ENCODE results near the gene PLPP1. TPM values are rescaled to one million over a fixed set of nuclear protein-coding genes. Genes with fewer than 3 reads are reported as not detected.

Gene PLPP1
- total and polyA plus RNA-seq, 2 of the 8 experiments (the other 6 are each of a cell fraction or from before 2014, with no cell fraction given): 43.7 to 91.3 TPM

DNA sequence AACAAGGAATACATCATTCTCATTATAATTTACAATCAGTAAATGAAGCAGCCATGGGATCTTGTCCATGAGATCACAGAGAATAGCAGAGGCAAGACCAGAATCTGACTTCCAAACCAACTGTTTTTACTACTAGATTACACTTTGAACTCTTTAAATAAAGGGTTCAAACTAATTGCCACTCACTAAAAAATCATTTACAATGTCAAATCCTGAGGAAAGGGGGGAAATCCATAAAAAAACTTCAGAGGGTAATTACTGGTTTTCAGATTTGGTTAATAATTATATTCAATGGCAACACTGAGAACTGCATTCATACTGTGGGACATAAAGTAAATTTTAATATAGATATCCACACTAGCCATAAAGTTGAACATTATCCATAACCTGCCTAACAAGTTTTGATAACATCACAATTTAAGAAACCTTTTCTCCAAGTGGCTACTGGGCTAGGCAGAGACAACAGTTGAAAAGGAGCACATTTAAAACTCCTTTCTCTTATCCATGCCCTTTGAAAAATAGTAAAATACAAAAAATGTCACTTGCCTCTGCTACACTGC is 15.9 kb downstream of the PLPP1 start:
- H3K23ac ChIP-seq (ENCODE audit: insufficient read length): no peak overlapping the region
- DNase-seq (ENCODE audit: low read depth in 1 of 2, low spot score in 2 of 2) (no peak), FAIRE-seq (no peak)
- H2BK12ac ChIP-seq (ENCODE audit: low read depth, low read length): no peak overlapping the region
- H4K8ac ChIP-seq (ENCODE audit: extremely low read depth, insufficient read depth, low read length): no peak overlapping the region
- no peak overlapping the region for H3K4ac ChIP-seq (replicated peaks; ENCODE audit: insufficient read length, low read depth, low read length)
- peaks cover 0 to 6% of the 10 kb centered on the region in 2 experiments for H4K20me1 ChIP-seq (replicated peaks in 1 of 2; ENCODE audit: control insufficient read depth in 1 of 2, insufficient read depth in 2 of 2, low read length in 2 of 2)
- no peak overlapping the region for H3K56ac ChIP-seq (replicated peaks; ENCODE audit: insufficient read length, low read depth, low read length)
- no peak overlapping the region for H2BK15ac ChIP-seq (ENCODE audit: low read length)
- H2AFZ ChIP-seq (ENCODE audit: low read length): no peak overlapping the region
- H3K23me2 ChIP-seq (ENCODE audit: low read depth, low read length): no peaks in the 10 kb centered on the region
- peaks cover 5 to 99% of the 10 kb centered on the region in 2 experiments; a peak in 3 of 4 replicates for H3K79me2 ChIP-seq (ENCODE audit: control insufficient read depth in 1 of 2, insufficient read depth in 2 of 2, low read length in 2 of 2)
- no peak overlapping the region for H3K9ac ChIP-seq (replicated peaks in 1 of 4; ENCODE audit: extremely low read depth in 1 of 4, low read depth in 3 of 4, low read length in 3 of 4)
- peaks cover 0 to under 1% (median 0%) of the 10 kb centered on the region in 4 experiments; a peak in 1 of 8 replicates for H3K36me3 ChIP-seq (ENCODE audit: control insufficient read depth in 2 of 4, insufficient read depth in 4 of 4, low read length in 3 of 4)
- no peak overlapping the region for H4K91ac ChIP-seq (replicated peaks; ENCODE audit: insufficient read length, low read length)
- ChIA-PET CTCF (ENCODE audit: partially characterized antibody) (interaction anchor here (1.3 kb wide), 1 partner anchor 12 kb away, joined by 3 read pairs; no protein-coding TSS in a partner anchor), POLR2A (ENCODE audit: partially characterized antibody) (interaction anchor here (1.4 kb wide), 1 partner anchor 13 kb away, joined by 3 read pairs; no protein-coding TSS in a partner anchor)
- H2BK20ac ChIP-seq (ENCODE audit: low read length): no peak overlapping the region
- H3K9me3 ChIP-seq (ENCODE audit: insufficient read depth in 2 of 2, low read depth in 1 of 2, low read length in 1 of 2): no peaks in the 10 kb centered on the region
- no peak overlapping the region for H3K4me2 ChIP-seq (ENCODE audit: insufficient read depth in 1 of 2, low read depth in 2 of 2, low read length in 2 of 2)
- no peaks in the 10 kb centered on the region for H3K27me3 ChIP-seq (replicated peaks in 1 of 4; ENCODE audit: control insufficient read depth in 3 of 4, extremely low read depth in 1 of 4, insufficient read depth in 3 of 4, low read length in 3 of 4)
- H2AK5ac ChIP-seq (ENCODE audit: low read depth, low read length): no peak overlapping the region
- no peak overlapping the region for H3K4me3 ChIP-seq (ENCODE audit: extremely low read depth in 1 of 4, insufficient read depth in 2 of 4, low read depth in 3 of 4, low read length in 4 of 4)
- no peak overlapping the region for H3K18ac ChIP-seq (ENCODE audit: extremely low read depth, low read length)
- H3K27ac ChIP-seq (ENCODE audit: low read depth, low read length): no peak overlapping the region
- no peak overlapping the region for H4K5ac ChIP-seq (ENCODE audit: insufficient read length, low read depth, low read length)
- no peak overlapping the region for H2BK5ac ChIP-seq (ENCODE audit: low read depth, low read length)
- peaks cover 0 to 5% (median 0%) of the 10 kb centered on the region in 4 experiments; a peak in 1 of 7 replicates for H3K4me1 ChIP-seq (replicated peaks in 1 of 4; ENCODE audit: control insufficient read depth in 3 of 4, insufficient read depth in 4 of 4, low read length in 3 of 4)
- no peak overlapping the region for H2BK120ac ChIP-seq (replicated peaks; ENCODE audit: low read depth, low read length)
- TF ChIP-seq, protein P1, sequence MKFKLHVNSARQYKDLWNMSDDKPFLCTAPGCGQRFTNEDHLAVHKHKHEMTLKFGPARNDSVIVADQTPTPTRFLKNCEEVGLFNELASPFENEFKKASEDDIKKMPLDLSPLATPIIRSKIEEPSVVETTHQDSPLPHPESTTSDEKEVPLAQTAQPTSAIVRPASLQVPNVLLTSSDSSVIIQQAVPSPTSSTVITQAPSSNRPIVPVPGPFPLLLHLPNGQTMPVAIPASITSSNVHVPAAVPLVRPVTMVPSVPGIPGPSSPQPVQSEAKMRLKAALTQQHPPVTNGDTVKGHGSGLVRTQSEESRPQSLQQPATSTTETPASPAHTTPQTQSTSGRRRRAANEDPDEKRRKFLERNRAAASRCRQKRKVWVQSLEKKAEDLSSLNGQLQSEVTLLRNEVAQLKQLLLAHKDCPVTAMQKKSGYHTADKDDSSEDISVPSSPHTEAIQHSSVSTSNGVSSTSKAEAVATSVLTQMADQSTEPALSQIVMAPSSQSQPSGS (IDR thresholded peaks at IDR 0.05; ENCODE audit: low read length): no peak
- TF ChIP-seq TEAD4 (IDR thresholded peaks at IDR 0.05; ENCODE audit: low read depth, low read length) (no peak), CREB1 (IDR thresholded peaks at IDR 0.05) (no peak), TBP (IDR thresholded peaks at IDR 0.05; ENCODE audit: low read depth, low read length) (no peak), CHD2 (IDR thresholded peaks at IDR 0.05; ENCODE audit: low read length) (no peak)
- TF ChIP-seq, protein P2, sequence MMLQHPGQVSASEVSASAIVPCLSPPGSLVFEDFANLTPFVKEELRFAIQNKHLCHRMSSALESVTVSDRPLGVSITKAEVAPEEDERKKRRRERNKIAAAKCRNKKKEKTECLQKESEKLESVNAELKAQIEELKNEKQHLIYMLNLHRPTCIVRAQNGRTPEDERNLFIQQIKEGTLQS (IDR thresholded peaks at IDR 0.05; ENCODE audit: insufficient read depth, low read depth, low read length): no peak
- no peak overlapping the region for H3K14ac ChIP-seq (ENCODE audit: insufficient read length)
- no peaks in the 10 kb centered on the region; the same call in 1 of the 2 replicates for H3K79me1 ChIP-seq (ENCODE audit: low read depth, low read length)

All from H1 (cell line).